Neural crest cell (in vitro differentiated cells): ENCODE data around the gene UTRN. TPM values are rescaled to one million over a fixed set of nuclear protein-coding genes. Genes with fewer than 3 reads are reported as not detected.

Experiments
- DNase-seq: peaks from one replicate; pipeline ENCODE4 v3.0.0; 2021; ENCODE audit warnings: low read depth, mixed read lengths, low spot score
- H3K27ac Mint-ChIP-seq: one replicate; pipeline ENCODE4 v1.8.0; 2021; ENCODE audit warnings: mild to moderate bottlenecking, mixed read lengths; ENCODE audit not compliant: unreplicated experiment
- H3K27me3 Mint-ChIP-seq: 2 replicates; pipeline ENCODE4 v1.8.0; 2021; ENCODE audit warnings: low read depth, mild to moderate bottlenecking, mixed read lengths
- H3K36me3 Mint-ChIP-seq: 2 replicates; pipeline ENCODE4 v1.8.0; 2021; ENCODE audit warnings: low read depth, mild to moderate bottlenecking, mixed read lengths
- H3K4me1 Mint-ChIP-seq: 2 replicates; pipeline ENCODE4 v1.8.0; 2021; ENCODE audit warnings: mixed read lengths
- H3K4me3 Mint-ChIP-seq: one replicate; pipeline ENCODE4 v1.8.0; 2021; ENCODE audit warnings: mild to moderate bottlenecking, mixed read lengths
- H3K9me3 Mint-ChIP-seq: 2 replicates; pipeline ENCODE4 v1.8.0; 2021; ENCODE audit warnings: mixed read lengths
- CTCF ChIP-seq: fragments of 200-600 bp; sonication (generic); conservative IDR thresholded peaks from 2 replicates; pipeline ENCODE4 v1.5.0; 2021; ENCODE audit warnings: antibody characterized with exemption, mild to moderate bottlenecking
- total RNA-seq: library from RNA; stranded (reverse); gene quantifications from 2 replicates; pipeline ENCODE4 v1.2.1, GENCODE V29; 2021

Gene UTRN
- total RNA-seq, 1 donor from 2014 or later: 74.0 TPM

DNA sequence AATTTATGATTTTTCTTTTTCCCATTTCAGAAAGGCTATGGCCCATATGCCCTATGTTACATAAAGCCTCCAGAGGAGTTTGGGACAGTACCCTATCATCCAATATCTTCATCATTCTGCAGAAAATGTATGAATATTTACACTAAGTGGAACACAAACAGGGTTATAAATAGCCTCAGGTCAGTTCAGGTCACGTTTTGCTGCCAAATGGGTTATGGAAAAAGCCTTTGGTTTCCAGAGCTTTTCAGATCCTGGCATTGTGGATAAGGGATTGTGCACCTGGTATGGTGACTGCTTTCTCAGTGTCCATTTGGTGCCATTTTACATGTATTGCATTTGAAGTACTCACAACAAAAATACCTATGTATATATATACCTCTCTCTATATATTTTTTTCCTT, 29.4 kb downstream of the UTRN start:
- no peak for DNase-seq
- Mint-ChIP-seq H3K27me3 (no peaks in the 10 kb centered on the region), H3K36me3 (peaks cover 5% of the 10 kb centered on the region), H3K9me3 (no peaks in the 10 kb centered on the region), H3K4me1 (peaks cover 8% of the 10 kb centered on the region), H3K27ac (no peak overlapping the region), H3K4me3 (no peak overlapping the region)
- no peak for TF ChIP-seq CTCF

DNA sequence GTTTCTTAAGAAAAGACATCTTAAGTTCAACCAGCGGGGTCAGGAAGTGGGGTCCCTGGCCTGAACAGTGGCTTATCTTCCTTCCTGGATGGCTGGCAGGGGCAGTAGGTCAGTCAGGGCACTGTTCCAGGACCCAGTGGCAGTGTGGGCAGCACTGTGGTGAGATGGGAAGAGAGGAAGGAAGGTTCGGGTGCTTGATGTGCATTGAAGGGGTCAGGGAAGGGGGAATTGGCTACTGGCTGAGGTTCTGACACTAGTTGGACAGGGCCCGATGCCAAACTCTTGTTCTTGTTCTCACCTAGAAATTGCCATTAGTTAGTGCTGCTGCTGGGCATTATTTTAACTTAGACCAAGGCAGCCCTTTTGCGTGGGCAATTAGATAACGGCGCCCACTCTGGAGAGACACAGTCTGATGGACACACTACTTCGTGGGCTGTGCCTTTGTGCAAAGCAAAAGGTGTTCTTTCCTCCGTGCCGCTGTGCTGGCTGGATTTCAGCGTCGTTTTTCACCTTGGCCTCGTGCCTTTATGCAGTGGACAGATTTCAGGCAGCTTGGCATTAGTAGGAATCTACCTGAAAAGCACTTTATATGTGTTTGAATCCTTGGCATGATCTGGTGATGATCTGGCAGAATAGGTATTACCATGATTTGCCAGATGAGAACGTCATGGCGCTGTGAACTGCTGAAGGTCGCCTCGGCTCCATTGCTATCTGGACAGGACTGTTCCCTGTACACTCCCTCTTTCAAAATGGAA, 30.3 kb downstream of the UTRN start:
- Mint-ChIP-seq H3K27me3 (no peaks in the 10 kb centered on the region), H3K36me3 (no peaks in the 10 kb centered on the region), H3K4me1 (peaks cover 9% of the 10 kb centered on the region)

GRCh38 chr6:144315981-144316861, 31.1 kb downstream of the UTRN start:
- H3K27me3 Mint-ChIP-seq: no peaks in the 10 kb centered on the region
- H3K9me3 Mint-ChIP-seq: no peaks in the 10 kb centered on the region
- no peak overlapping the region for H3K27ac Mint-ChIP-seq
- peaks cover 13% of the 10 kb centered on the region for H3K4me1 Mint-ChIP-seq
- no peak for DNase-seq
- H3K4me3 Mint-ChIP-seq: no peak overlapping the region
- TF ChIP-seq CTCF: no peak
- H3K36me3 Mint-ChIP-seq: no peaks in the 10 kb centered on the region

More for the DNA sequence above, 30.3 kb downstream of the UTRN start:
- H3K9me3 Mint-ChIP-seq: no peaks in the 10 kb centered on the region
- TF ChIP-seq CTCF: no peak
- no peak for DNase-seq
- peak overlapping the region; percentile 75 for H3K27ac Mint-ChIP-seq
- no peak overlapping the region for H3K4me3 Mint-ChIP-seq

DNA sequence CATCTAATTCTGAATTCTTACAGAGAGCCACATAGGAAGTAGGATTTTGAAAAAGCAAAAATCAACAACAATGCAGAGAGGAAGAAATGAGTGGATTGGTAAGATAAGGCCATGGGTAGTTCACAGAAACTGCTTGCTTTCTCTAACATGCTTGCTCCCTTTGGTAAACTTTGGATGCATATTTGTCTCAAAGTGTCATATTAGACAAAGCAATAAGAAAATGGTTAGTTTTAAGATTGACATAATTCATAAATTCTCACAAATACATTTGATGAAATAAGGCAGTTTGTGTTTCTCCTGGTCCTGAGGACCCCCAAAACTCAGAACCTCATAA, 31.7 kb downstream of the UTRN start:
- no peak overlapping the region for H3K4me3 Mint-ChIP-seq
- no peaks in the 10 kb centered on the region for H3K27me3 Mint-ChIP-seq
- TF ChIP-seq CTCF: no peak
- no peak overlapping the region for H3K27ac Mint-ChIP-seq
- no peaks in the 10 kb centered on the region for H3K9me3 Mint-ChIP-seq
- peaks cover 13% of the 10 kb centered on the region for H3K4me1 Mint-ChIP-seq
- H3K36me3 Mint-ChIP-seq: no peaks in the 10 kb centered on the region
- no peak for DNase-seq

DNA sequence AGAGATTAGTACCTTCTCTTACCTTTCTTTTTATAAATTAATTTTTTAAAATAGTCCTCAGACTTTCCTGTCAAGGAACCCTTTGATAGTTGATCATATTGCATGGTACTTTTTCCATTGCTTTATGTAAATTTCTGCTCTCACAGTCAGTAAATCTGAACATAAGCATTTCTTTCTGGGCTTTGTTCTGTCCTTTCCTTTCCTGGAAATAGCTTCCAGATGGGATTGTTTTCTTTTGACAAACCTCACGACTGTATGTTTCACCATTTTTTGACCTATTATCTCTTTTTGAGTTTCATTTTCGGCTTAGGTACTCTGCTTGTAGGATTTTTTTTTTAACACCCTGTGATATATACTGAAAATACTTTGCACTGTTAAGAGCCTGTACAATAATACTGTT, 32.6 kb downstream of the UTRN start:
- no peaks in the 10 kb centered on the region for H3K36me3 Mint-ChIP-seq
- DNase-seq: no peak
- no peak for TF ChIP-seq CTCF
- H3K27me3 Mint-ChIP-seq: no peaks in the 10 kb centered on the region
- no peaks in the 10 kb centered on the region for H3K9me3 Mint-ChIP-seq
- H3K4me3 Mint-ChIP-seq: no peak overlapping the region
- peaks cover 13% of the 10 kb centered on the region for H3K4me1 Mint-ChIP-seq
- H3K27ac Mint-ChIP-seq: no peak overlapping the region
